DOHH2 (cell line): ENCODE results near the gene NPR2.

Experiments used
- H3F3A ChIP-seq: fragments of 200-600 bp; sonication (generic), shearing (Covaris generic); 2 replicates; pipeline ENCODE4 v1.6.0; 2016; ENCODE audit warnings: antibody characterized with exemption, mild to moderate bottlenecking; ENCODE audit not compliant: control insufficient read depth, insufficient read depth
- H3K27ac ChIP-seq: fragments of 200-600 bp; sonication (generic); 2 replicates; pipeline ENCODE4 v1.5.1; 2014; ENCODE audit warnings: low read depth, mild to moderate bottlenecking, low read length, moderate library complexity
- H3K27me3 ChIP-seq: fragments of 200-600 bp; sonication (generic); 2 replicates; pipeline ENCODE4 v1.6.1; 2014; ENCODE audit warnings: mild to moderate bottlenecking, low read length, mixed read lengths; ENCODE audit not compliant: control insufficient read depth
- H3K36me3 ChIP-seq: fragments of 200-600 bp; sonication (generic); 2 replicates; pipeline ENCODE4 v1.6.1; 2014; ENCODE audit warnings: mild to moderate bottlenecking, low read length, moderate library complexity, mixed read lengths; ENCODE audit not compliant: control insufficient read depth
- H3K4me1 ChIP-seq: fragments of 200-600 bp; sonication (generic); 2 replicates; pipeline ENCODE4 v1.6.1; 2014; ENCODE audit warnings: mild to moderate bottlenecking, low read length, mixed read lengths; ENCODE audit not compliant: control insufficient read depth
- H3K4me2 ChIP-seq: fragments of 200-600 bp; sonication (generic); 2 replicates; pipeline ENCODE4 v1.6.0; 2014; ENCODE audit warnings: mild to moderate bottlenecking, low read length, moderate library complexity
- H3K4me3 ChIP-seq: fragments of 200-600 bp; sonication (generic); 2 replicates; pipeline ENCODE4 v1.5.1; 2014; ENCODE audit warnings: mild to moderate bottlenecking, low read length, mixed read lengths
- H3K79me2 ChIP-seq: fragments of 200-600 bp; sonication (generic); 2 replicates; pipeline ENCODE4 v1.6.1; 2014; ENCODE audit warnings: mild to moderate bottlenecking, low read length, mixed read lengths; ENCODE audit not compliant: control insufficient read depth
- H3K9me2 ChIP-seq: fragments of 200-600 bp; sonication (generic); replicated peaks from 2 replicates; pipeline ENCODE4 v1.6.1; 2014; ENCODE audit warnings: mild to moderate bottlenecking, low read length, mixed read lengths; ENCODE audit not compliant: control insufficient read depth
- H3K9me3 ChIP-seq: fragments of 200-600 bp; sonication (generic); 2 replicates; pipeline ENCODE4 v1.6.1; 2014; ENCODE audit warnings: antibody characterized with exemption, low read length, mixed read lengths; ENCODE audit not compliant: control insufficient read depth, insufficient read depth
- H4K20me1 ChIP-seq: fragments of 200-600 bp; sonication (generic); 2 replicates; pipeline ENCODE4 v1.6.0; 2014; ENCODE audit warnings: low read depth, mild to moderate bottlenecking, antibody characterized with exemption, low read length, moderate library complexity; ENCODE audit not compliant: control insufficient read depth, insufficient read depth
- EZH2phosphoT487 ChIP-seq: fragments of 200-600 bp; sonication (generic); IDR thresholded peaks from 2 replicates; pipeline ENCODE4 v1.6.1; 2017; ENCODE audit warnings: borderline replicate concordance, mild to moderate bottlenecking, antibody characterized with exemption, low read length, moderate library complexity, mixed read lengths
- TF ChIP-seq, protein P1 (sequence below): fragments of 200-600 bp; sonication (generic); IDR thresholded peaks from one replicate; pipeline ENCODE4 v1.5.1; 2014; ENCODE audit warnings: antibody characterized with exemption, mild to moderate bottlenecking, low read depth, low read length; ENCODE audit not compliant: poor library complexity, severe bottlenecking

Gene NPR2

DNA sequence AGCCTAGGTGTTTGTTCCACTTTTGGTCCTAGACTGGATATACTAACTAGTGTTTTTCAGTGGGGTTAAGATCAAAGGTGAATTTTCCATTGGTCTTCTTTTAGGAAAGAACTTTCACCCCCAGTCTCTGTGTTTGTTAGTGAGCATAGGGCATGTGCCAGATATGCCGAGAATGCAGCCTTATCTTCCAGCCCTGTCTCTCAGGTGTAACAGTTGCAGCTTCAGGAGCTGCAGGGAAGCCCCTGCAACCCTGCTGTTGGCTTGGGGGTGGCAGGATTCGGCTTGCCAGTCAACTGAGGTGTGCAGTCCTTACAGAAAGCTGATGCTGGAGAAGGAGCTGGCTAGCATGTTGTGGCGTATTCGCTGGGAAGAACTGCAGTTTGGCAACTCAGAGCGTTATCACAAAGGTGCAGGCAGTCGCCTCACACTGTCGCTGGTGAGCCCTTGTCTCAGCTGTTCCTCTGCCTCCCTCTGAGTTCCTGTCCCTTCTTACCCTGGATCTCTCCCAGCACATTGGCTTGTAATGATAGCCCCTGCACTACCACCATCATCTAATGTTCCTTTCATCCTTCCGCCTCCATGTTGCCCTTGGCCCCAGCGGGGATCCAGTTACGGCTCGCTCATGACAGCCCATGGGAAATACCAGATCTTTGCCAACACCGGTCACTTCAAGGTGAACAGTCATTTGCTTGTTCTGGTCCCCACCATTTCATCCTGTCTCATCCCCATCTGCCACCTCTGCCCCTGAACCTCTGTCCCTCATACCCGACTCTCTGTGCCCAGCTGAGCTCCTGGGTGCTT lies 10.1 kb downstream of the NPR2 start:
- H3K9me3 ChIP-seq, result no peaks in the 10 kb centered on the region
- no peak overlapping the region for H3K27ac ChIP-seq
- TF ChIP-seq, protein P1, sequence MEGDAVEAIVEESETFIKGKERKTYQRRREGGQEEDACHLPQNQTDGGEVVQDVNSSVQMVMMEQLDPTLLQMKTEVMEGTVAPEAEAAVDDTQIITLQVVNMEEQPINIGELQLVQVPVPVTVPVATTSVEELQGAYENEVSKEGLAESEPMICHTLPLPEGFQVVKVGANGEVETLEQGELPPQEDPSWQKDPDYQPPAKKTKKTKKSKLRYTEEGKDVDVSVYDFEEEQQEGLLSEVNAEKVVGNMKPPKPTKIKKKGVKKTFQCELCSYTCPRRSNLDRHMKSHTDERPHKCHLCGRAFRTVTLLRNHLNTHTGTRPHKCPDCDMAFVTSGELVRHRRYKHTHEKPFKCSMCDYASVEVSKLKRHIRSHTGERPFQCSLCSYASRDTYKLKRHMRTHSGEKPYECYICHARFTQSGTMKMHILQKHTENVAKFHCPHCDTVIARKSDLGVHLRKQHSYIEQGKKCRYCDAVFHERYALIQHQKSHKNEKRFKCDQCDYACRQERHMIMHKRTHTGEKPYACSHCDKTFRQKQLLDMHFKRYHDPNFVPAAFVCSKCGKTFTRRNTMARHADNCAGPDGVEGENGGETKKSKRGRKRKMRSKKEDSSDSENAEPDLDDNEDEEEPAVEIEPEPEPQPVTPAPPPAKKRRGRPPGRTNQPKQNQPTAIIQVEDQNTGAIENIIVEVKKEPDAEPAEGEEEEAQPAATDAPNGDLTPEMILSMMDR, result no peak
- TF ChIP-seq EZH2phosphoT487, result no peak
- H3K9me2 ChIP-seq, result no peaks in the 10 kb centered on the region
- H3K27me3 ChIP-seq, result no peaks in the 10 kb centered on the region
- no peaks in the 10 kb centered on the region for H3K36me3 ChIP-seq
- H3K4me3 ChIP-seq, result no peak overlapping the region
- no peaks in the 10 kb centered on the region for H3K79me2 ChIP-seq
- H3K4me2 ChIP-seq, result no peak overlapping the region
- H3K4me1 ChIP-seq, result no peaks in the 10 kb centered on the region
- no peaks in the 10 kb centered on the region for H3F3A ChIP-seq
- no peaks in the 10 kb centered on the region for H4K20me1 ChIP-seq

DNA sequence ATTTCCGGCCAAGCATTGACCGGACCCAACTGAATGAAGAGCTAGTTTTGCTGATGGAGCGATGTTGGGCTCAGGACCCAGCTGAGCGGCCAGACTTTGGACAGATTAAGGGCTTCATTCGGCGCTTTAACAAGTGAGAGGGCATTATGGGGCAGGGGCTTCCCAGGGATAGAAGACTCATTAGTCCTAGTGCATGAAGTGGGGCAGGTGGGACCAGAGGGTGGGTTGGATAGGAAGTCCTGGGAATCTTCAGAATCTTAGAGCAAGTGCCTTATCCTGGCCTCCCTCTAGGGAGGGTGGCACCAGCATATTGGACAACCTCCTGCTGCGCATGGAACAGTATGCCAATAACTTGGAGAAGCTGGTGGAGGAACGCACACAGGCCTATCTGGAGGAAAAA lies 14.7 kb downstream of the NPR2 start:
- Histone ChIP-seq H3K27me3 (no peaks in the 10 kb centered on the region), H3K79me2 (no peaks in the 10 kb centered on the region), H3K4me1 (peaks cover under 1% of the 10 kb centered on the region; the same call in 1 of the 2 replicates), H3K36me3 (no peaks in the 10 kb centered on the region), H3K27ac (no peak overlapping the region), H3K4me2 (no peak overlapping the region), H3K9me2 (no peaks in the 10 kb centered on the region), H3K4me3 (no peak overlapping the region), H4K20me1 (no peaks in the 10 kb centered on the region), H3K9me3 (no peaks in the 10 kb centered on the region), H3F3A (no peaks in the 10 kb centered on the region)
- no peak for TF ChIP-seq EZH2phosphoT487

DNA sequence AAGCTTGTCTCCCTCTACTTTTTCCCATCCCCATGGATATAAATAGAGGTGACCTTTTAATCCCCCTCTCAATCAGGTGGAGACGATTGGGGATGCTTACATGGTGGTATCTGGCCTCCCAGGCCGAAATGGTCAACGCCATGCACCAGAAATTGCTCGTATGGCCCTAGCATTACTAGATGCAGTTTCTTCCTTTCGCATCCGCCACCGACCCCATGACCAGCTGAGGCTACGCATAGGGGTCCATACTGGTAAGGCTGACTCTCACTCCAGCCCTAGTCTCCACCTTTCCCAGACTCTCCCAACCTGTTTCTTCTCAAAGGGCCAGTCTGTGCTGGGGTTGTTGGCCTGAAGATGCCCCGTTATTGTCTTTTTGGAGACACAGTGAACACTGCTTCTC lies 17.0 kb downstream of the NPR2 start:
- Histone ChIP-seq H4K20me1 (no peaks in the 10 kb centered on the region), H3K27me3 (no peaks in the 10 kb centered on the region), H3K79me2 (peaks cover under 1% of the 10 kb centered on the region; the same call in 1 of the 2 replicates), H3K36me3 (peaks cover 8% of the 10 kb centered on the region), H3K4me3 (no peak overlapping the region), H3K27ac (no peak overlapping the region), H3K9me2 (no peaks in the 10 kb centered on the region), H3K4me2 (no peak overlapping the region), H3K9me3 (no peaks in the 10 kb centered on the region), H3F3A (no peaks in the 10 kb centered on the region), H3K4me1 (peaks cover 22% of the 10 kb centered on the region)
- no peak for TF ChIP-seq EZH2phosphoT487
- TF ChIP-seq, protein P1, result no peak

DNA sequence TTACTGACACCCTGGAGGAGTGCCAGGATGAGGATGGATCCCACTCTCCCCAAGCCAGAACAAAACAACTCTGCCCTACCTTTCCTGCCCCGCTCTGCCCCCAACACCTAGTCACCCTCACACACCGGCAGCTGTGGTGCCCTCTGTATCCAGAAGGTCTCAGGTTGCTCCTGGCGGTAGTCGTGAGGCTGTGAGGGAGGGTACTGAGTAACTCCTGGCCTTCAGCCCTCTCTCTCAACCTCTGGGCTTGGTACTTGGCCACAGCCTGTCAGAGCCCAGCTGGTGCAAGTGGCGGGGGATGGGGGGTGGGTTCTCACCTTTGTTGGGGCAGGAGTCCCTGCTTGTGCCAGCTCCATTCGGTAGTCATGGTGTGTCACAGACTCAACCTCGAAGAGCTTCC lies 18.7 kb downstream of the NPR2 start:
- Histone ChIP-seq H4K20me1 (no peaks in the 10 kb centered on the region), H3K79me2 (peaks cover 13% of the 10 kb centered on the region), H3F3A (peaks cover 4% of the 10 kb centered on the region), H3K27me3 (no peaks in the 10 kb centered on the region), H3K9me2 (no peaks in the 10 kb centered on the region), H3K9me3 (no peaks in the 10 kb centered on the region), H3K4me3 (no peak overlapping the region), H3K27ac (no peak overlapping the region), H3K36me3 (peaks cover 12% of the 10 kb centered on the region), H3K4me1 (peaks cover 32% of the 10 kb centered on the region), H3K4me2 (no peak overlapping the region)
- TF ChIP-seq EZH2phosphoT487, result no peak
